ENCODE results near the gene ZFP42. TPM values are rescaled to one million over a fixed set of nuclear protein-coding genes. Genes with fewer than 3 reads are reported as not detected.
"Not testable (repeated sequence)": the region's sequence is repeated elsewhere in the genome, so short reads cannot be mapped to it uniquely, and the experiment has no call there.

The ZFP42 gene
- total and polyA plus RNA-seq, 2 donors = 0.02 to 0.05 TPM

GRCh38 chr4:187996502-187997177 lies 1.1 kb downstream of the ZFP42 start:
- Histone ChIP-seq H3K9me3 (ENCODE audit: control insufficient read depth in 2 of 2, insufficient read depth in 1 of 2, low read length in 1 of 2) (peaks cover 3 to 7% of the 10 kb centered on the region in 2 donors), H3K27ac (ENCODE audit: low read depth in 1 of 2, low read length in 1 of 2) (no peak overlapping the region), H3K27me3 (ENCODE audit: control insufficient read depth in 2 of 2, insufficient read depth in 1 of 2, low read length in 1 of 2) (peaks cover 0 to 19% of the 10 kb centered on the region in 2 donors), H3K4me3 (ENCODE audit: low read length in 2 of 2) (no peak overlapping the region), H3K36me3 (ENCODE audit: control insufficient read depth in 2 of 2, insufficient read depth in 2 of 2, low read length in 1 of 2) (no peaks in the 10 kb centered on the region), H3K4me1 (ENCODE audit: control insufficient read depth in 2 of 2, insufficient read depth in 2 of 2, low read length in 2 of 2) (no peaks in the 10 kb centered on the region)
- WGBS = 14% methylated on average over 34 of the region's 34 CpGs
- no peak for DNase-seq (ENCODE audit: low read depth in 6 of 9, low spot score in 9 of 9)

- H3K27me3 ChIP-seq (ENCODE audit: control insufficient read depth in 2 of 2, insufficient read depth in 1 of 2, low read length in 1 of 2) = peaks cover 0 to 19% of the 10 kb centered on the region in 2 donors
- not testable (repeated sequence) for H3K4me3 ChIP-seq (ENCODE audit: low read length in 2 of 2); H3K36me3 ChIP-seq (ENCODE audit: control insufficient read depth in 2 of 2, insufficient read depth in 2 of 2, low read length in 1 of 2); DNase-seq (ENCODE audit: low read depth in 6 of 9, low spot score in 9 of 9); H3K27ac ChIP-seq (ENCODE audit: low read depth in 1 of 2, low read length in 1 of 2); H3K9me3 ChIP-seq (ENCODE audit: control insufficient read depth in 2 of 2, insufficient read depth in 1 of 2, low read length in 1 of 2); H3K4me1 ChIP-seq (ENCODE audit: control insufficient read depth in 2 of 2, insufficient read depth in 2 of 2, low read length in 2 of 2)
- 81% methylated on average over 15 of the region's 15 CpGs for WGBS
Observed at GRCh38 chr4:187997991-187998390, 2.4 kb downstream of the ZFP42 start.

- 88% methylated on average over 2 of the region's 2 CpGs for WGBS
- Histone ChIP-seq H3K27me3 (ENCODE audit: control insufficient read depth in 2 of 2, insufficient read depth in 1 of 2, low read length in 1 of 2) (peaks cover 0 to 19% of the 10 kb centered on the region in 2 donors), H3K9me3 (ENCODE audit: control insufficient read depth in 2 of 2, insufficient read depth in 1 of 2, low read length in 1 of 2) (peaks cover 3 to 7% of the 10 kb centered on the region in 2 donors), H3K27ac (ENCODE audit: low read depth in 1 of 2, low read length in 1 of 2) (no peak overlapping the region), H3K36me3 (ENCODE audit: control insufficient read depth in 2 of 2, insufficient read depth in 2 of 2, low read length in 1 of 2) (no peaks in the 10 kb centered on the region), H3K4me1 (ENCODE audit: control insufficient read depth in 2 of 2, insufficient read depth in 2 of 2, low read length in 2 of 2) (no peaks in the 10 kb centered on the region), H3K4me3 (ENCODE audit: low read length in 2 of 2) (no peak overlapping the region)
- DNase-seq (ENCODE audit: low read depth in 6 of 9, low spot score in 9 of 9) = no peak
Observed at GRCh38 chr4:187999406-187999932, 3.9 kb downstream of the ZFP42 start.

GRCh38 chr4:188002323-188002722 lies 6.8 kb downstream of the ZFP42 start:
- Histone ChIP-seq H3K27ac (ENCODE audit: low read depth in 1 of 2, low read length in 1 of 2) (no peak overlapping the region), H3K27me3 (ENCODE audit: control insufficient read depth in 2 of 2, insufficient read depth in 1 of 2, low read length in 1 of 2) (no peaks in the 10 kb centered on the region), H3K4me3 (ENCODE audit: low read length in 2 of 2) (no peak overlapping the region), H3K4me1 (ENCODE audit: control insufficient read depth in 2 of 2, insufficient read depth in 2 of 2, low read length in 2 of 2) (no peaks in the 10 kb centered on the region), H3K36me3 (ENCODE audit: control insufficient read depth in 2 of 2, insufficient read depth in 2 of 2, low read length in 1 of 2) (no peaks in the 10 kb centered on the region), H3K9me3 (ENCODE audit: control insufficient read depth in 2 of 2, insufficient read depth in 1 of 2, low read length in 1 of 2) (peaks cover 0 to 1% of the 10 kb centered on the region in 2 donors)
- 81% methylated on average over 2 of the region's 2 CpGs for WGBS
- DNase-seq (ENCODE audit: low read depth in 6 of 9, low spot score in 9 of 9) = no peak

GRCh38 chr4:188002751-188003150 lies 7.2 kb downstream of the ZFP42 start:
- no peak overlapping the region for H3K27ac ChIP-seq (ENCODE audit: low read depth in 1 of 2, low read length in 1 of 2)
- H3K36me3 ChIP-seq (ENCODE audit: control insufficient read depth in 2 of 2, insufficient read depth in 2 of 2, low read length in 1 of 2) = no peaks in the 10 kb centered on the region
- H3K4me3 ChIP-seq (ENCODE audit: low read length in 2 of 2) = no peak overlapping the region
- 93% methylated on average over 7 of the region's 7 CpGs for WGBS
- peaks cover 0 to 1% of the 10 kb centered on the region in 2 donors for H3K9me3 ChIP-seq (ENCODE audit: control insufficient read depth in 2 of 2, insufficient read depth in 1 of 2, low read length in 1 of 2)
- no peaks in the 10 kb centered on the region for H3K4me1 ChIP-seq (ENCODE audit: control insufficient read depth in 2 of 2, insufficient read depth in 2 of 2, low read length in 2 of 2)
- H3K27me3 ChIP-seq (ENCODE audit: control insufficient read depth in 2 of 2, insufficient read depth in 1 of 2, low read length in 1 of 2) = no peaks in the 10 kb centered on the region
- no peak for DNase-seq (ENCODE audit: low read depth in 6 of 9, low spot score in 9 of 9)

GRCh38 chr4:188005561-188005960 lies 10.0 kb downstream of the ZFP42 start:
- H3K4me1 ChIP-seq (ENCODE audit: control insufficient read depth in 2 of 2, insufficient read depth in 2 of 2, low read length in 2 of 2) = no peaks in the 10 kb centered on the region
- no peak overlapping the region for H3K4me3 ChIP-seq (ENCODE audit: low read length in 2 of 2)
- H3K27me3 ChIP-seq (ENCODE audit: control insufficient read depth in 2 of 2, insufficient read depth in 1 of 2, low read length in 1 of 2) = no peaks in the 10 kb centered on the region
- H3K36me3 ChIP-seq (ENCODE audit: control insufficient read depth in 2 of 2, insufficient read depth in 2 of 2, low read length in 1 of 2) = no peaks in the 10 kb centered on the region
- peaks cover 0 to 1% of the 10 kb centered on the region in 2 donors for H3K9me3 ChIP-seq (ENCODE audit: control insufficient read depth in 2 of 2, insufficient read depth in 1 of 2, low read length in 1 of 2)
- WGBS = 8% methylated on average over 3 of the region's 3 CpGs
- no peak overlapping the region for H3K27ac ChIP-seq (ENCODE audit: low read depth in 1 of 2, low read length in 1 of 2)
- DNase-seq (ENCODE audit: low read depth in 6 of 9, low spot score in 9 of 9) = no peak

GRCh38 chr4:188006285-188006848 lies 10.8 kb downstream of the ZFP42 start:
- H3K4me1 ChIP-seq (ENCODE audit: control insufficient read depth in 2 of 2, insufficient read depth in 2 of 2, low read length in 2 of 2) = no peaks in the 10 kb centered on the region
- H3K27ac ChIP-seq (ENCODE audit: low read depth in 1 of 2, low read length in 1 of 2) = no peak overlapping the region
- WGBS = 75% methylated on average over 5 of the region's 5 CpGs

GRCh38 chr4:188008377-188008776 lies 12.8 kb downstream of the ZFP42 start:
- DNase-seq (ENCODE audit: low read depth in 6 of 9, low spot score in 9 of 9) = no peak
- Histone ChIP-seq H3K4me1 (ENCODE audit: control insufficient read depth in 2 of 2, insufficient read depth in 2 of 2, low read length in 2 of 2) (no peaks in the 10 kb centered on the region), H3K27me3 (ENCODE audit: control insufficient read depth in 2 of 2, insufficient read depth in 1 of 2, low read length in 1 of 2) (no peaks in the 10 kb centered on the region), H3K4me3 (ENCODE audit: low read length in 2 of 2) (no peak overlapping the region), H3K9me3 (ENCODE audit: control insufficient read depth in 2 of 2, insufficient read depth in 1 of 2, low read length in 1 of 2) (peaks cover 3% of the 10 kb centered on the region in 2 donors), H3K27ac (ENCODE audit: low read depth in 1 of 2, low read length in 1 of 2) (no peak overlapping the region), H3K36me3 (ENCODE audit: control insufficient read depth in 2 of 2, insufficient read depth in 2 of 2, low read length in 1 of 2) (no peaks in the 10 kb centered on the region)
- 88% methylated on average over 8 of the region's 8 CpGs for WGBS

More at GRCh38 chr4:188006285-188006848, 10.8 kb downstream of the ZFP42 start:
- Histone ChIP-seq H3K27me3 (ENCODE audit: control insufficient read depth in 2 of 2, insufficient read depth in 1 of 2, low read length in 1 of 2) (no peaks in the 10 kb centered on the region), H3K4me3 (ENCODE audit: low read length in 2 of 2) (no peak overlapping the region), H3K9me3 (ENCODE audit: control insufficient read depth in 2 of 2, insufficient read depth in 1 of 2, low read length in 1 of 2) (peaks cover 0 to 1% of the 10 kb centered on the region in 2 donors), H3K36me3 (ENCODE audit: control insufficient read depth in 2 of 2, insufficient read depth in 2 of 2, low read length in 1 of 2) (no peaks in the 10 kb centered on the region)
- no peak for DNase-seq (ENCODE audit: low read depth in 6 of 9, low spot score in 9 of 9)

GRCh38 chr4:188012426-188012945 lies 16.9 kb downstream of the ZFP42 start:
- Histone ChIP-seq H3K9me3 (ENCODE audit: control insufficient read depth in 2 of 2, insufficient read depth in 1 of 2, low read length in 1 of 2) (peaks cover 1 to 3% of the 10 kb centered on the region in 2 donors), H3K4me1 (ENCODE audit: control insufficient read depth in 2 of 2, insufficient read depth in 2 of 2, low read length in 2 of 2) (no peaks in the 10 kb centered on the region), H3K36me3 (ENCODE audit: control insufficient read depth in 2 of 2, insufficient read depth in 2 of 2, low read length in 1 of 2) (no peaks in the 10 kb centered on the region), H3K27ac (ENCODE audit: low read depth in 1 of 2, low read length in 1 of 2) (no peak overlapping the region), H3K27me3 (ENCODE audit: control insufficient read depth in 2 of 2, insufficient read depth in 1 of 2, low read length in 1 of 2) (no peaks in the 10 kb centered on the region), H3K4me3 (ENCODE audit: low read length in 2 of 2) (no peak overlapping the region)
- WGBS = 95% methylated on average over 7 of the region's 7 CpGs
- DNase-seq (ENCODE audit: low read depth in 6 of 9, low spot score in 9 of 9) = no peak
